ENCODE measurements around the gene RMND1.

- TF ChIP-seq LEF1 (IDR thresholded peaks at IDR 0.05; ENCODE audit: borderline replicate concordance) (no peak), FOXA1 (IDR thresholded peaks at IDR 0.05) (no peak), ARNT (IDR thresholded peaks at IDR 0.05) (no peak), BHLHE40 (IDR thresholded peaks at IDR 0.05; ENCODE audit: borderline replicate concordance) (no peak), SP1 (IDR thresholded peaks at IDR 0.05) (no peak), TARDBP (IDR thresholded peaks at IDR 0.05) (no peak), CTBP1 (IDR thresholded peaks at IDR 0.05; ENCODE audit: borderline replicate concordance) (no peak), FOXM1 (IDR thresholded peaks at IDR 0.05; ENCODE audit: borderline replicate concordance) (no peak), L3MBTL2 (conservative IDR thresholded peaks at IDR 0.05) (no peak)
- TF ChIP-seq, protein P1, sequence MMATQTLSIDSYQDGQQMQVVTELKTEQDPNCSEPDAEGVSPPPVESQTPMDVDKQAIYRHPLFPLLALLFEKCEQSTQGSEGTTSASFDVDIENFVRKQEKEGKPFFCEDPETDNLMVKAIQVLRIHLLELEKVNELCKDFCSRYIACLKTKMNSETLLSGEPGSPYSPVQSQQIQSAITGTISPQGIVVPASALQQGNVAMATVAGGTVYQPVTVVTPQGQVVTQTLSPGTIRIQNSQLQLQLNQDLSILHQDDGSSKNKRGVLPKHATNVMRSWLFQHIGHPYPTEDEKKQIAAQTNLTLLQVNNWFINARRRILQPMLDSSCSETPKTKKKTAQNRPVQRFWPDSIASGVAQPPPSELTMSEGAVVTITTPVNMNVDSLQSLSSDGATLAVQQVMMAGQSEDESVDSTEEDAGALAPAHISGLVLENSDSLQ (IDR thresholded peaks at IDR 0.05) = no peak
Observed at GRCh38 chr6:151481786-151482185, 29.9 kb upstream of the RMND1 start.
